GM23338 (cell line): ENCODE results near the gene WWOX. TPM values are rescaled to one million over a fixed set of nuclear protein-coding genes. Genes with fewer than 3 reads are reported as not detected.

ENCODE experiments used
- ATAC-seq: fragments of 200-7000 bp; cut with Tn5 transposase; 3 replicates; pipeline ENCODE4 v1.9.1; 2020
- DNase-seq: peaks from one replicate; pipeline ENCODE4 v3.0.0-alpha.2; 2015; ENCODE audit warnings: low spot score
- H2AFZ ChIP-seq: fragments of 200-600 bp; sonication (generic); 2 replicates; pipeline ENCODE4 v1.8.0; 2016; ENCODE audit warnings: antibody characterized with exemption, mild to moderate bottlenecking, moderate library complexity
- H3F3A ChIP-seq: fragments of 200-600 bp; sonication (generic); replicated peaks from 2 replicates; pipeline ENCODE4 v1.8.0; 2017; ENCODE audit warnings: antibody characterized with exemption, mixed run types, low read depth
- H3K27ac ChIP-seq: fragments of 200-600 bp; sonication (generic); 2 replicates; pipeline ENCODE4 v1.6.1; 2016; ENCODE audit warnings: low read depth
- H3K27me3 ChIP-seq: fragments of 200-600 bp; sonication (generic); 2 replicates; pipeline ENCODE4 v1.8.0; 2016; ENCODE audit warnings: mild to moderate bottlenecking, mixed run types, moderate library complexity; ENCODE audit not compliant: insufficient read depth
- H3K36me3 ChIP-seq: fragments of 200-600 bp; sonication (generic); 2 replicates; pipeline ENCODE4 v1.8.0; 2016; ENCODE audit warnings: mild to moderate bottlenecking; ENCODE audit not compliant: insufficient read depth
- H3K4me1 ChIP-seq: fragments of 200-600 bp; sonication (generic); 2 replicates; pipeline ENCODE4 v1.8.0; 2016; ENCODE audit warnings: mild to moderate bottlenecking, moderate library complexity; ENCODE audit not compliant: insufficient read depth
- H3K4me2 ChIP-seq: fragments of 200-600 bp; sonication (generic); 2 replicates; pipeline ENCODE4 v1.7.1; 2017; ENCODE audit warnings: mixed run types
- H3K4me3 ChIP-seq: fragments of 200-600 bp; sonication (generic); 2 replicates; pipeline ENCODE4 v1.6.1; 2016; ENCODE audit warnings: mixed run types
- H3K79me2 ChIP-seq: fragments of 200-600 bp; sonication (generic); replicated peaks from 2 replicates; pipeline ENCODE4 v1.8.0; 2017; ENCODE audit warnings: mild to moderate bottlenecking; ENCODE audit not compliant: insufficient read depth
- H3K9me2 ChIP-seq: fragments of 200-600 bp; sonication (generic); 2 replicates; pipeline ENCODE4 v1.8.0; 2017; ENCODE audit not compliant: insufficient read depth
- H4K20me1 ChIP-seq: fragments of 200-600 bp; sonication (generic); replicated peaks from 2 replicates; pipeline ENCODE4 v1.8.0; 2017; ENCODE audit warnings: mild to moderate bottlenecking; ENCODE audit not compliant: insufficient read depth
- H3K27ac Mint-ChIP-seq: 2 replicates; pipeline ENCODE4 v1.8.0; 2020; ENCODE audit warnings: inconsistent platforms, mild to moderate bottlenecking, moderate library complexity, mixed read lengths
- H3K27me3 Mint-ChIP-seq: 3 replicates; pipeline ENCODE4 v1.8.0; 2022; ENCODE audit warnings: low read depth, mild to moderate bottlenecking, moderate library complexity, mixed read lengths, inconsistent platforms; ENCODE audit not compliant: insufficient read depth, poor library complexity
- H3K36me3 Mint-ChIP-seq: 3 replicates; pipeline ENCODE4 v1.8.0; 2021; ENCODE audit warnings: low read depth, mild to moderate bottlenecking, inconsistent platforms, moderate library complexity, mixed read lengths
- H3K4me1 Mint-ChIP-seq: 3 replicates; pipeline ENCODE4 v1.8.0; 2020; ENCODE audit warnings: mild to moderate bottlenecking, inconsistent platforms, mixed read lengths
- H3K4me3 Mint-ChIP-seq: 3 replicates; pipeline ENCODE4 v1.8.0; 2021; ENCODE audit warnings: moderate library complexity, mild to moderate bottlenecking, inconsistent platforms, mixed read lengths
- H3K9me3 Mint-ChIP-seq: 3 replicates; pipeline ENCODE4 v1.8.0; 2020; ENCODE audit warnings: moderate library complexity, mild to moderate bottlenecking, inconsistent platforms, mixed read lengths
- CREB1 ChIP-seq: fragments of 250-450 bp; sonication (Bioruptor Pico); IDR thresholded peaks from 2 replicates; pipeline ENCODE4 v1.5.0; 2020; ENCODE audit warnings: low read depth, mild to moderate bottlenecking, moderate library complexity
- JUNB ChIP-seq: IDR thresholded peaks from one replicate; pipeline ENCODE4 v1.6.1; 2016; ENCODE audit warnings: antibody characterized with exemption; ENCODE audit not compliant: unreplicated experiment
- NANOG ChIP-seq: IDR thresholded peaks from 2 replicates; pipeline ENCODE4 v1.6.1; 2016; ENCODE audit warnings: antibody characterized with exemption, borderline replicate concordance
- POLR2AphosphoS5 ChIP-seq: IDR thresholded peaks from 2 replicates; pipeline ENCODE4 v1.6.1; 2016; ENCODE audit warnings: antibody characterized with exemption, low read depth
- ZNF114 ChIP-seq: fragments of 250-450 bp; sonication (Bioruptor Pico); IDR thresholded peaks from 2 replicates; pipeline ENCODE4 v1.5.0; 2020; ENCODE audit warnings: mild to moderate bottlenecking, moderate library complexity
- polyA plus RNA-seq: library from polyadenylated mRNA; unstranded; fragments of >200 nt; fragmentation: Nextera tagmentation; extraction: Ambion mirVana; gene quantifications from 2 replicates; pipeline ENCODE4 v1.2.1, GENCODE V29; 2016
- total RNA-seq: library from RNA; depleted of rRNA; stranded (reverse); fragments of >200 nt; shearing (Covaris generic); gene quantifications from 2 replicates; pipeline ENCODE4 v1.2.3, GENCODE V29; 2014
- TF ChIP-seq, protein P1 (sequence below): fragments of 250-450 bp; sonication (Bioruptor Pico); IDR thresholded peaks from 2 replicates; pipeline ENCODE4 v1.5.0; 2020; ENCODE audit warnings: mild to moderate bottlenecking, moderate library complexity
- TF ChIP-seq, protein P2 (sequence below): IDR thresholded peaks from 2 replicates; pipeline ENCODE4 v1.6.1; 2016; ENCODE audit warnings: antibody characterized with exemption

WWOX gene
- total and polyA plus RNA-seq, 2 experiments from 2014 or later = 10.0 to 19.3 TPM

DNA sequence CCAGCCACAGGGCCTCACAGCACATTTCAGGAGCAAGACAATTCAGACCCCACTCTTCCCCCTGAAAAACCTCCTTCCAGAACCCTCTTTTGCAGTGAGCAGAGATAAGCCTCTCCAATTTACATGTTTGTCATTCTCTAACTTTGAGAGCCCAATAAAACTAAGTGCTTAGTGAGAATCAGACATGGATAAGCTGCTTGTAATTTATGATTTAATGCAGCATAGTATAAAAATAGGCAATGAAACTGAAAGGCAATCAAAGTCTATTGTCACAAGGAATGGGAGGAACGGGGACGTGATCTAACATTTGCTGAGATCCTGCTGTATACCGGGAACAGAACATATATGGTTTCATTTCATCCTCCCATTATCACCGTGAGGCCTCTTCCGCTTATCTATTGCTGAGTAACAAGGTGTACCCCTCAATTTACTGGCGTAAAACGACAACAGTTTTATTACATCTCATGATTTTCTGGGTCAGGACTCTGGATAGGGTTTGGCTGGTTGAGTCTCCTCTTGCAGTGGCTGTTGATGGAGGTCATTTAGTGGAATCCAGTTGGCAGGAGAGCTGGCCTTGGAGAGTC is 903.7 kb downstream of the WWOX start (continued):
- TF ChIP-seq, protein P1, sequence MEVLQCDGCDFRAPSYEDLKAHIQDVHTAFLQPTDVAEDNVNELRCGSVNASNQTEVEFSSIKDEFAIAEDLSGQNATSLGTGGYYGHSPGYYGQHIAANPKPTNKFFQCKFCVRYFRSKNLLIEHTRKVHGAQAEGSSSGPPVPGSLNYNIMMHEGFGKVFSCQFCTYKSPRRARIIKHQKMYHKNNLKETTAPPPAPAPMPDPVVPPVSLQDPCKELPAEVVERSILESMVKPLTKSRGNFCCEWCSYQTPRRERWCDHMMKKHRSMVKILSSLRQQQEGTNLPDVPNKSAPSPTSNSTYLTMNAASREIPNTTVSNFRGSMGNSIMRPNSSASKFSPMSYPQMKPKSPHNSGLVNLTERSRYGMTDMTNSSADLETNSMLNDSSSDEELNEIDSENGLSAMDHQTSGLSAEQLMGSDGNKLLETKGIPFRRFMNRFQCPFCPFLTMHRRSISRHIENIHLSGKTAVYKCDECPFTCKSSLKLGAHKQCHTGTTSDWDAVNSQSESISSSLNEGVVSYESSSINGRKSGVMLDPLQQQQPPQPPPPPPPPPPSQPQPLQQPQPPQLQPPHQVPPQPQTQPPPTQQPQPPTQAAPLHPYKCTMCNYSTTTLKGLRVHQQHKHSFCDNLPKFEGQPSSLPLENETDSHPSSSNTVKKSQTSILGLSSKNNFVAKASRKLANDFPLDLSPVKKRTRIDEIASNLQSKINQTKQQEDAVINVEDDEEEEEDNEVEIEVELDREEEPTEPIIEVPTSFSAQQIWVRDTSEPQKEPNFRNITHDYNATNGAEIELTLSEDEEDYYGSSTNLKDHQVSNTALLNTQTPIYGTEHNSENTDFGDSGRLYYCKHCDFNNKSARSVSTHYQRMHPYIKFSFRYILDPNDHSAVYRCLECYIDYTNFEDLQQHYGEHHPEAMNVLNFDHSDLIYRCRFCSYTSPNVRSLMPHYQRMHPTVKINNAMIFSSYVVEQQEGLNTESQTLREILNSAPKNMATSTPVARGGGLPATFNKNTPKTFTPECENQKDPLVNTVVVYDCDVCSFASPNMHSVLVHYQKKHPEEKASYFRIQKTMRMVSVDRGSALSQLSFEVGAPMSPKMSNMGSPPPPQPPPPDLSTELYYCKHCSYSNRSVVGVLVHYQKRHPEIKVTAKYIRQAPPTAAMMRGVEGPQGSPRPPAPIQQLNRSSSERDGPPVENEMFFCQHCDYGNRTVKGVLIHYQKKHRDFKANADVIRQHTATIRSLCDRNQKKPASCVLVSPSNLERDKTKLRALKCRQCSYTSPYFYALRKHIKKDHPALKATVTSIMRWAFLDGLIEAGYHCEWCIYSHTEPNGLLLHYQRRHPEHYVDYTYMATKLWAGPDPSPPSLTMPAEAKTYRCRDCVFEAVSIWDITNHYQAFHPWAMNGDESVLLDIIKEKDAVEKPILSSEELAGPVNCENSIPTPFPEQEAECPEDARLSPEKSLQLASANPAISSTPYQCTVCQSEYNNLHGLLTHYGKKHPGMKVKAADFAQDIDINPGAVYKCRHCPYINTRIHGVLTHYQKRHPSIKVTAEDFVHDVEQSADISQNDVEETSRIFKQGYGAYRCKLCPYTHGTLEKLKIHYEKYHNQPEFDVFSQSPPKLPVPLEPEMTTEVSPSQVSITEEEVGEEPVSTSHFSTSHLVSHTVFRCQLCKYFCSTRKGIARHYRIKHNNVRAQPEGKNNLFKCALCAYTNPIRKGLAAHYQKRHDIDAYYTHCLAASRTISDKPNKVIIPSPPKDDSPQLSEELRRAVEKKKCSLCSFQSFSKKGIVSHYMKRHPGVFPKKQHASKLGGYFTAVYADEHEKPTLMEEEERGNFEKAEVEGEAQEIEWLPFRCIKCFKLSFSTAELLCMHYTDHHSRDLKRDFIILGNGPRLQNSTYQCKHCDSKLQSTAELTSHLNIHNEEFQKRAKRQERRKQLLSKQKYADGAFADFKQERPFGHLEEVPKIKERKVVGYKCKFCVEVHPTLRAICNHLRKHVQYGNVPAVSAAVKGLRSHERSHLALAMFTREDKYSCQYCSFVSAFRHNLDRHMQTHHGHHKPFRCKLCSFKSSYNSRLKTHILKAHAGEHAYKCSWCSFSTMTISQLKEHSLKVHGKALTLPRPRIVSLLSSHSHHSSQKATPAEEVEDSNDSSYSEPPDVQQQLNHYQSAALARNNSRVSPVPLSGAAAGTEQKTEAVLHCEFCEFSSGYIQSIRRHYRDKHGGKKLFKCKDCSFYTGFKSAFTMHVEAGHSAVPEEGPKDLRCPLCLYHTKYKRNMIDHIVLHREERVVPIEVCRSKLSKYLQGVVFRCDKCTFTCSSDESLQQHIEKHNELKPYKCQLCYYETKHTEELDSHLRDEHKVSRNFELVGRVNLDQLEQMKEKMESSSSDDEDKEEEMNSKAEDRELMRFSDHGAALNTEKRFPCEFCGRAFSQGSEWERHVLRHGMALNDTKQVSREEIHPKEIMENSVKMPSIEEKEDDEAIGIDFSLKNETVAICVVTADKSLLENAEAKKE = no peak
- TF ChIP-seq NANOG (no peak), JUNB (no peak), CREB1 (no peak), POLR2AphosphoS5 (no peak)

DNA sequence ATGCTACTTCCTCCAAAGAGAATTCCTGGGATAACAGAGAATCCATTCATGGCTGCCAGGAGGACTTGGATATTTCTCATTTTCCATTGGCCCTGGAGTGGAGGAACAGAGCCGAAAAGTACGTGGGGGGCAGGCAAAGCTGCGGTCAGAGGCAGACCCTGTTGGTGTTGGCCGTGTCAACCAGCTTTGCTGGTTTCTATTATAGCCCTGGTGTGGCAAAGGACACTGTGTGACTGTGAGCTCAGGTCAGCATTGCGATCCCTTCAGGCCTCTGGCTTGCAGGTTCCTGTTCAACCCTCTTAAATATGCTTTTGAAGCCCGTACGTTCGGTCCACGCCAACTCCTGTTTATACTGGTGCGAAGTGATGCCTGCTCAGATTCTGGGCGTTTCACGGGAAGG is 904.9 kb downstream of the WWOX start:
- peaks cover 16% of the 10 kb centered on the region for H3K4me1 ChIP-seq
- no peaks in the 10 kb centered on the region for H3K9me2 ChIP-seq
- H3K36me3 Mint-ChIP-seq = no peaks in the 10 kb centered on the region
- H3K4me3 Mint-ChIP-seq = no peak overlapping the region
- ATAC-seq (no peak), DNase-seq (no peak)
- peaks cover 3% of the 10 kb centered on the region; the same call in 2 of the 3 replicates for H3K9me3 Mint-ChIP-seq
- no peak overlapping the region for H3K27ac ChIP-seq
- H2AFZ ChIP-seq = peak overlapping the region; percentile 14; the same call in 1 of the 2 replicates
- no peaks in the 10 kb centered on the region for H3K36me3 ChIP-seq
- no peaks in the 10 kb centered on the region for H3K79me2 ChIP-seq
- no peaks in the 10 kb centered on the region for H3F3A ChIP-seq
- H3K4me2 ChIP-seq = no peak overlapping the region
- no peaks in the 10 kb centered on the region for H3K27me3 Mint-ChIP-seq
- peaks cover 18% of the 10 kb centered on the region for H3K4me1 Mint-ChIP-seq
- no peaks in the 10 kb centered on the region for H4K20me1 ChIP-seq
- no peak for TF ChIP-seq POLR2AphosphoS5
- TF ChIP-seq ZNF114 = no peak
- TF ChIP-seq, protein P2, sequence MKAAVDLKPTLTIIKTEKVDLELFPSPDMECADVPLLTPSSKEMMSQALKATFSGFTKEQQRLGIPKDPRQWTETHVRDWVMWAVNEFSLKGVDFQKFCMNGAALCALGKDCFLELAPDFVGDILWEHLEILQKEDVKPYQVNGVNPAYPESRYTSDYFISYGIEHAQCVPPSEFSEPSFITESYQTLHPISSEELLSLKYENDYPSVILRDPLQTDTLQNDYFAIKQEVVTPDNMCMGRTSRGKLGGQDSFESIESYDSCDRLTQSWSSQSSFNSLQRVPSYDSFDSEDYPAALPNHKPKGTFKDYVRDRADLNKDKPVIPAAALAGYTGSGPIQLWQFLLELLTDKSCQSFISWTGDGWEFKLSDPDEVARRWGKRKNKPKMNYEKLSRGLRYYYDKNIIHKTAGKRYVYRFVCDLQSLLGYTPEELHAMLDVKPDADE = no peak
- no peak overlapping the region for H3K4me3 ChIP-seq
- no peak overlapping the region for H3K27ac Mint-ChIP-seq
- H3K27me3 ChIP-seq = no peaks in the 10 kb centered on the region
